Measurements from ENCODE around the gene ARPC5L.

The ARPC5L gene

DNA sequence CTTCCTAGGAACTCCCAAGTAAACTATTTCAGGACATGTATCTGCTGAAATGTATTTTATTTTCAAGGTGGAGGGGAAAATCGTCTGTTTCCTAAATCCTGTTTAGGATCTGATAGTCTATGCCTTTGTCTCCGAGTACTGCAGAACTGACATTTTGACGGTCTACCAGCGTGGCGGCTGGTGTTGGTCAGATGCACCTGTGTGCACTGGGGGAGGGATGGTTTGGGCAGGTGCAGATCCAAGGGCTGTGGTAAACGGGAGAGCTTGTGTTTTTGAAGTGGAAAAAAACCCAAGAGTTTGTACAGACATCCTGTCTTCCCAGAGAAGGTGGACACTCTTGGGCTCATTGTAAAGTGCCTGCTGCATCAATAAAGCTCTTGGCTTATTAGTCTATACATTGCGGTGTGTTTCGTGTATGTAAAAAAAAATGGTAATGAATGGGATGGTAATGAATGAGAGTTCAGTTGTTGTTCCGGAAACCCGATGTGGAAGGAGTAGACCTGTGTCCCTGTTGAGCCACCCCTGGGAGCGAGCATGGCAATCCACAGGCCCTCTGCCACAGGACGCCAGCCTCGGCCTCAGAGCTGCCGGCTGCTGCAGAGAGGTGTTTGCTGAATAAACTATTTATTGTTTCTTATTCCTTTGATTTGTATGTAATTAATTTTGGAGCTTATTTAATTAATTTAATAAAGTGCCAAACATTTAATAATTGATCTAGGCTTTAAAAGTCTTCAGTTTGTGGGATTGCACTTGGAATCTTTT lies 15.3 kb downstream of the ARPC5L start:
- ChIA-PET POLR2A (ENCODE audit: low non-redundant PET) (no interaction called here), CTCF (interaction anchor here (0.7 kb wide), 1 partner anchor 10 kb away, joined by 3 read pairs; no protein-coding TSS in a partner anchor)
- no peak for TF ChIP-seq CTCF (conservative IDR thresholded peaks at IDR 0.05; ENCODE audit: low read depth)
- peak overlapping the region; percentile 46 for H3K27ac ChIP-seq
- no peak for DNase-seq (ENCODE audit: low spot score)

- no peak for TF ChIP-seq CTCF (conservative IDR thresholded peaks at IDR 0.05; ENCODE audit: low read depth)
- ChIA-PET CTCF (interaction anchor here (0.7 kb wide), 1 partner anchor 9 kb away, joined by 3 read pairs; no protein-coding TSS in a partner anchor), POLR2A (ENCODE audit: low non-redundant PET) (interaction anchor here (0.5 kb wide), 1 partner anchor 109 kb away, joined by 3 read pairs; no protein-coding TSS in a partner anchor)
- H3K27ac ChIP-seq = no peak overlapping the region
- DNase-seq (ENCODE audit: low spot score) = no peak
Observed at GRCh38 chr9:124878021-124878420, 16.1 kb downstream of the ARPC5L start.

DNA sequence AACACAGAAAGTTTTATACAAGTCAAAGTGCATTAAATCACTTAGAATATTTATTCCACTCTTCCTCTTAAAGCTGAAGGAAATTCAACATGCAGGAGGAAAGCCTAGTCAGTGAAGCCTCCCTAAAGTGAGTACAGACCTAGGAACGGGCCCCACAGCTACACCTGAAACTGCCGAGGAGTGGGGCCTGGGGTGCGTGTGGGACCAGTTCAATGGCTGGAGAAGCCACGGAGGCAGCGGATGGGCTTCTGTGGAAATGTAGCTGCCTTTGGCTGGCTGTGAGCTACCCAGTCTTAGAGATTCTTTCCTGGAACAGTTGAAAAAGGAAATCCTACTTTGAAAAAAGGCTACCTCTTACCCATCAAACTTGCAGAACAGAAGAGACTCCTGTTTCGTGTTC lies 16.6 kb downstream of the ARPC5L start:
- ChIA-PET CTCF (interaction anchor here (0.5 kb wide), 1 partner anchor 311 kb away, joined by 4 read pairs; no protein-coding TSS in a partner anchor), POLR2A (ENCODE audit: low non-redundant PET) (interaction anchor here (0.6 kb wide), 1 partner anchor 16 kb away, joined by 3 read pairs; no protein-coding TSS in a partner anchor)
- DNase-seq (ENCODE audit: low spot score) = no peak
- peak overlapping the region; percentile 40 for H3K27ac ChIP-seq
- no peak for TF ChIP-seq CTCF (conservative IDR thresholded peaks at IDR 0.05; ENCODE audit: low read depth)

GRCh38 chr9:124879226-124879625 lies 17.3 kb downstream of the ARPC5L start:
- ChIA-PET POLR2A (ENCODE audit: low non-redundant PET) (interaction anchor here (0.6 kb wide), 1 partner anchor 17 kb away, joined by 3 read pairs; no protein-coding TSS in a partner anchor), CTCF (interaction anchor here (0.5 to 1.1 kb wide), 3 partner anchors 10 to 311 kb away, joined by 3 to 4 read pairs (median 4); no protein-coding TSS in a partner anchor)
- H3K27ac ChIP-seq = peak overlapping the region; percentile 37; the same call in 1 of the 2 replicates
- TF ChIP-seq CTCF (conservative IDR thresholded peaks at IDR 0.05; ENCODE audit: low read depth) = no peak
- DNase-seq (ENCODE audit: low spot score) = no peak

GRCh38 chr9:124880501-124880900 lies 18.6 kb downstream of the ARPC5L start:
- peak overlapping the region; percentile 45 for H3K27ac ChIP-seq
- no peak for TF ChIP-seq CTCF (conservative IDR thresholded peaks at IDR 0.05; ENCODE audit: low read depth)
- DNase-seq (ENCODE audit: low spot score) = no peak
- ChIA-PET POLR2A (ENCODE audit: low non-redundant PET) (no interaction called here), CTCF (interaction anchor here (0.6 to 1.0 kb wide), 3 partner anchors 14 to 105 kb away, joined by 3 read pairs; no protein-coding TSS in a partner anchor)

- DNase-seq (ENCODE audit: low spot score) = no peak
- ChIA-PET CTCF (interaction anchor here (0.9 to 1.0 kb wide), 2 partner anchors 13 to 75 kb away, joined by 3 to 5 read pairs; no protein-coding TSS in a partner anchor), POLR2A (ENCODE audit: low non-redundant PET) (no interaction called here)
- no peak for TF ChIP-seq CTCF (conservative IDR thresholded peaks at IDR 0.05; ENCODE audit: low read depth)
- H3K27ac ChIP-seq = peak overlapping the region; percentile 45
Observed at GRCh38 chr9:124881138-124881743, 19.3 kb downstream of the ARPC5L start.

Measured in RWPE1 (cell line).